ENCODE results near the gene SPTSSB. TPM values are rescaled to one million over a fixed set of nuclear protein-coding genes. Genes with fewer than 3 reads are reported as not detected.

The SPTSSB gene
- total RNA-seq, 1 donor from 2014 or later = 0.74 TPM

- no peak overlapping the region for H3K4me3 Mint-ChIP-seq
- no peak for TF ChIP-seq CTCF (IDR thresholded peaks at IDR 0.05; ENCODE audit: unreplicated experiment)
- H3K9me3 Mint-ChIP-seq = peaks cover 21% of the 10 kb centered on the region
- peaks cover 7% of the 10 kb centered on the region for H3K4me1 Mint-ChIP-seq
- no peak overlapping the region for H3K27ac Mint-ChIP-seq
- no peak for DNase-seq (ENCODE audit: low spot score in 2 of 2, unreplicated experiment in 2 of 2)
- H3K27me3 Mint-ChIP-seq (ENCODE audit: low read depth) = no peaks in the 10 kb centered on the region
- no peaks in the 10 kb centered on the region for H3K36me3 Mint-ChIP-seq
These were observed 29.3 kb upstream of the SPTSSB start for GRCh38 chr3:161400650-161401049.

- DNase-seq (ENCODE audit: low spot score in 2 of 2, unreplicated experiment in 2 of 2) = no peak
- Mint-ChIP-seq H3K4me1 (no peaks in the 10 kb centered on the region), H3K9me3 (peaks cover 21% of the 10 kb centered on the region), H3K27me3 (ENCODE audit: low read depth) (peaks cover 8% of the 10 kb centered on the region), H3K27ac (no peak overlapping the region), H3K36me3 (no peaks in the 10 kb centered on the region), H3K4me3 (no peak overlapping the region)
- TF ChIP-seq CTCF (IDR thresholded peaks at IDR 0.05; ENCODE audit: unreplicated experiment) = no peak
These were observed 24.0 kb upstream of the SPTSSB start for GRCh38 chr3:161395115-161396012.

GRCh38 chr3:161393803-161394202 lies 22.5 kb upstream of the SPTSSB start:
- Mint-ChIP-seq H3K36me3 (no peaks in the 10 kb centered on the region), H3K4me1 (no peaks in the 10 kb centered on the region), H3K27me3 (ENCODE audit: low read depth) (peaks cover 8% of the 10 kb centered on the region), H3K27ac (no peak overlapping the region), H3K4me3 (no peak overlapping the region), H3K9me3 (peaks cover 23% of the 10 kb centered on the region)
- DNase-seq (ENCODE audit: low spot score in 2 of 2, unreplicated experiment in 2 of 2) = no peak
- TF ChIP-seq CTCF (IDR thresholded peaks at IDR 0.05; ENCODE audit: unreplicated experiment) = no peak

- H3K4me3 Mint-ChIP-seq = no peak overlapping the region
- H3K27me3 Mint-ChIP-seq (ENCODE audit: low read depth) = peaks cover 8% of the 10 kb centered on the region
- H3K36me3 Mint-ChIP-seq = no peaks in the 10 kb centered on the region
- no peaks in the 10 kb centered on the region for H3K4me1 Mint-ChIP-seq
- no peak for DNase-seq (ENCODE audit: low spot score in 2 of 2, unreplicated experiment in 2 of 2)
- no peak for TF ChIP-seq CTCF (IDR thresholded peaks at IDR 0.05; ENCODE audit: unreplicated experiment)
- H3K9me3 Mint-ChIP-seq = peaks cover 18% of the 10 kb centered on the region
- H3K27ac Mint-ChIP-seq = no peak overlapping the region
These were observed 22.0 kb upstream of the SPTSSB start for GRCh38 chr3:161393310-161393709.

GRCh38 chr3:161392853-161393252 lies 21.5 kb upstream of the SPTSSB start:
- H3K27me3 Mint-ChIP-seq (ENCODE audit: low read depth) = peaks cover 8% of the 10 kb centered on the region

More at GRCh38 chr3:161392853-161393252, 21.5 kb upstream of the SPTSSB start:
- no peaks in the 10 kb centered on the region for H3K4me1 Mint-ChIP-seq
- no peak overlapping the region for H3K27ac Mint-ChIP-seq
- TF ChIP-seq CTCF (IDR thresholded peaks at IDR 0.05; ENCODE audit: unreplicated experiment) = no peak
- H3K36me3 Mint-ChIP-seq = no peaks in the 10 kb centered on the region
- no peak for DNase-seq (ENCODE audit: low spot score in 2 of 2, unreplicated experiment in 2 of 2)
- no peak overlapping the region for H3K4me3 Mint-ChIP-seq
- H3K9me3 Mint-ChIP-seq = peaks cover 17% of the 10 kb centered on the region

All from mesothelial cell of epicardium (in vitro differentiated cells).